Activated T-cell treated with anti-CD3 and anti-CD28 coated beads, Interleukin-2, amount 50 U/mL, for 24 hours (primary cell): ENCODE results near the gene CDH4.

ENCODE experiments used
- DNase-seq: peaks from one replicate; pipeline ENCODE4 v3.0.0-alpha.2; 2020
- H3K27ac Mint-ChIP-seq: 2 replicates; pipeline ENCODE4 v1.8.0; 2020; ENCODE audit warnings: mild to moderate bottlenecking, mixed read lengths
- H3K27me3 Mint-ChIP-seq: 2 replicates; pipeline ENCODE4 v1.8.0; 2020; ENCODE audit warnings: mixed read lengths
- H3K36me3 Mint-ChIP-seq: 2 replicates; pipeline ENCODE4 v1.8.0; 2020; ENCODE audit warnings: low read depth, mixed read lengths
- H3K4me1 Mint-ChIP-seq: 2 replicates; pipeline ENCODE4 v1.8.0; 2020; ENCODE audit warnings: low read depth, mixed read lengths
- H3K4me3 Mint-ChIP-seq: 2 replicates; pipeline ENCODE4 v1.8.0; 2020; ENCODE audit warnings: mild to moderate bottlenecking, moderate library complexity, mixed read lengths
- H3K9me3 Mint-ChIP-seq: 2 replicates; pipeline ENCODE4 v1.8.0; 2020; ENCODE audit warnings: mixed read lengths

CDH4 gene

DNA sequence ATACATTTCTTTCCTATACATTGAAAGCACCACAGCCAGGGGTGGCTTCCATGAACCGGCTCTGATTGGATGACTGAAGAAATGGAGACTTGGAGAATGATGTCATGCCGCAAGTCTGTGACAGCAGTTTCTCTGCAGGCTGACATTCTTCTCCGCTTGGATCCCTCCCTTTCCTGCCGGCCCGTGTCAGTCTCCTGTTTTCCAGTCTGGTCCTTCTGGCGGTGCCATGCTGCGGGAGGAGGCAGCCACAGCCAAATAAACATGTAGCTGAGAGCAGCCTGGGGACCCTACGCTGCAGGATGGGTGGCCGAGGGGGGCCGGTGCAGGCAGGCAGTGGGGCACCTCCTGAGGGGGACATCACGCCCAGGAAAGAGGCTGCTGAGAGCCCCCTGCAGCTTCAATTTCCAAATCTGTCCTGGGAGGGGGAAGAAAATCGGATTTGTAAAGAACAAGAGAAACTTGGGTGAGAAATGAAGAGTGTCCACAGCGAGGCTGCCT is 635.6 kb downstream of the CDH4 start:
- Mint-ChIP-seq H3K9me3 (no peaks in the 10 kb centered on the region), H3K4me1 (peaks cover 2% of the 10 kb centered on the region), H3K27ac (no peak overlapping the region), H3K36me3 (no peaks in the 10 kb centered on the region), H3K4me3 (no peak overlapping the region), H3K27me3 (peaks cover 22% of the 10 kb centered on the region)
- no peak for DNase-seq

- H3K4me1 Mint-ChIP-seq: peaks cover 2% of the 10 kb centered on the region
Measured at GRCh38 chr20:61888101-61888865, 636.2 kb downstream of the CDH4 start.

GRCh38 chr20:61889659-61890058 is 637.6 kb downstream of the CDH4 start:
- H3K4me1 Mint-ChIP-seq: peaks cover 2% of the 10 kb centered on the region
- H3K27ac Mint-ChIP-seq: no peak overlapping the region
- no peaks in the 10 kb centered on the region for H3K9me3 Mint-ChIP-seq
- H3K4me3 Mint-ChIP-seq: no peak overlapping the region
- no peaks in the 10 kb centered on the region for H3K36me3 Mint-ChIP-seq
- H3K27me3 Mint-ChIP-seq: peaks cover 7% of the 10 kb centered on the region
- DNase-seq: no peak

More at GRCh38 chr20:61888101-61888865, 636.2 kb downstream of the CDH4 start:
- Mint-ChIP-seq H3K27ac (no peak overlapping the region), H3K4me3 (no peak overlapping the region), H3K9me3 (no peaks in the 10 kb centered on the region), H3K27me3 (peaks cover 16% of the 10 kb centered on the region), H3K36me3 (no peaks in the 10 kb centered on the region)
- DNase-seq: no peak

GRCh38 chr20:61890210-61890609 is 638.1 kb downstream of the CDH4 start:
- Mint-ChIP-seq H3K36me3 (no peaks in the 10 kb centered on the region), H3K9me3 (no peaks in the 10 kb centered on the region), H3K27ac (no peak overlapping the region), H3K4me1 (peaks cover 2% of the 10 kb centered on the region), H3K27me3 (peaks cover 7% of the 10 kb centered on the region), H3K4me3 (no peak overlapping the region)
- DNase-seq: no peak

DNA sequence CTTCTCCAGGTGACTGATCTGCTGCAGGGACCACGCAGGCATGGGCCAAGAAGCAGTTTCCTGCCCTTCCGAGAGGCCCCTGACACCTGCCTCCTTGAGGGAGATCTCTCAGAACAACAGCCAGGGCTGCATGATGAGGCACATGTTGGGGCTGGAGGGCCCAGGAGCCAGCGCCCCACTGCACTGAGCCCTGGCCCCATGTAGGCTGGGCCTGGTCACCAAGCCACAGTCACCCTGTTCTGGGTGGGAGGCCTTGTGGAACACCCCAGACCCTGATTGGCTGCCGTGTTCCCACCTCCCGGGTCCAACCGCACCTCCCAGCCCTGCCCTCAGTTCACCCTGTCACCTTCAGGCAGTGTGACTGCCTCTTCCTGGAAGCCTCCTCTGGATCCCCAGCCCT is 639.4 kb downstream of the CDH4 start:
- Mint-ChIP-seq H3K9me3 (no peaks in the 10 kb centered on the region), H3K27ac (no peak overlapping the region), H3K4me1 (peaks cover 2% of the 10 kb centered on the region), H3K36me3 (no peaks in the 10 kb centered on the region), H3K27me3 (peaks cover 13% of the 10 kb centered on the region), H3K4me3 (no peak overlapping the region)
- no peak for DNase-seq

DNA sequence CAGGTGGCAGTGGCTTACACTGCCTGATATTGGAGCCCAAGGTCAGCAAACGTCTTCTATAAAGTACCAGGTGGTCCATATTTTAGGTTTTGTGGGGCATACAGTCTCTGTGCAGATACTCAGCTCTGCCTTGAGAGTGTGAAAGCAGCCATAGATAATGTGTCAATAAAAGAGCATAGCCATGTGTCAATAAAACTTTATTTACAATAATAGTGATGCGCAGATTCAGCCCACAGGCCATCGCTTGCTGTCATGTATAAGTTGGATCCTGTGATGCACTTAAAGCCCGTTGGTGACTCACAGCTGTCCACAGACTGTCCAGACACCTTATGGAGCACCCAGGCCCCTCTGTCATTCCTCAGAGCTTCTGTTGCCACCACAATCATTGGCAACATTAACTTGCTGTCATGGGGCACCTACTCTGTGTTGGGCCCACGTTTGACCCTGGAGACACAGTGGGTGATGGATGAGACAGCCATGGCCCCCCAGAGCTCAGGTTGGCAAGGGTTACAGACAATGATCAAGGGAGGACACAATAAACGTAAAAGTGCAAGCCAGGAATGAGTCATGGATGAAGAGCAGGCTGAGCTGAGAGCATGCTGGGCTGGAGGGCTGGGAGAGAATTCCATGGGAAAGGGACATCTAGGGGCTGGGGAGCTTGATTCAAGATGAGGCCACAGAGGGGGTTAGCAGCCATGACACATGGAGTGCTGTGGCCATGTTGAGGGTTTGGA is 640.0 kb downstream of the CDH4 start:
- H3K27me3 Mint-ChIP-seq: peaks cover 17% of the 10 kb centered on the region
- H3K36me3 Mint-ChIP-seq: no peaks in the 10 kb centered on the region
- DNase-seq: no peak
- H3K9me3 Mint-ChIP-seq: no peaks in the 10 kb centered on the region
- H3K27ac Mint-ChIP-seq: no peak overlapping the region
- peaks cover 2% of the 10 kb centered on the region for H3K4me1 Mint-ChIP-seq
- no peak overlapping the region for H3K4me3 Mint-ChIP-seq

DNA sequence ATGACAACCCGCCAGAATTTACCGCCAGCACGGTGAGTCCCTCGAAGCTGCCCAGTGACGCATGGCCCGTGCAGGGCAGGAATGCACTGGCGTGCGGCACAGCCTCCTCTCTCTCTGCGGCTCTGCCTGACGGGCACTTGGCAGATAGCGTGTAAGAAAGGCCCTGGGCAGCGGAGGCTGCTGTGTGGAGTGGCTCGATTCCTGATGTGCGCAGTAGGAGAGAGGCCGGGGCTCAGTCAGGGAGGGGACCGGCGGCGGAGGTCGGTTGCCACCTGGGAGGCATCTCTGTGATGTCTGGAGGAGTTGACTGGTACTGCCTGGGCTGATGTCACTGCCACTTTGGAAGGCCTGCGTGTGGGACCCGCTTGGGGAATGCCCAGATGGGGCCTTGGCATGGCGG is 643.0 kb downstream of the CDH4 start:
- peaks cover 25% of the 10 kb centered on the region for H3K27me3 Mint-ChIP-seq
- no peaks in the 10 kb centered on the region for H3K36me3 Mint-ChIP-seq
- DNase-seq: no peak
- no peak overlapping the region for H3K4me3 Mint-ChIP-seq
- no peaks in the 10 kb centered on the region for H3K9me3 Mint-ChIP-seq
- no peak overlapping the region for H3K27ac Mint-ChIP-seq
- no peaks in the 10 kb centered on the region for H3K4me1 Mint-ChIP-seq

GRCh38 chr20:61895686-61896057 is 643.6 kb downstream of the CDH4 start:
- Mint-ChIP-seq H3K27ac (no peak overlapping the region), H3K27me3 (peaks cover 25% of the 10 kb centered on the region), H3K4me3 (no peak overlapping the region), H3K9me3 (no peaks in the 10 kb centered on the region), H3K36me3 (no peaks in the 10 kb centered on the region), H3K4me1 (no peaks in the 10 kb centered on the region)
- DNase-seq: no peak

GRCh38 chr20:61896058-61896961 is 644.2 kb downstream of the CDH4 start:
- H3K9me3 Mint-ChIP-seq: no peaks in the 10 kb centered on the region
- peak; percentile 50 for DNase-seq

DNA sequence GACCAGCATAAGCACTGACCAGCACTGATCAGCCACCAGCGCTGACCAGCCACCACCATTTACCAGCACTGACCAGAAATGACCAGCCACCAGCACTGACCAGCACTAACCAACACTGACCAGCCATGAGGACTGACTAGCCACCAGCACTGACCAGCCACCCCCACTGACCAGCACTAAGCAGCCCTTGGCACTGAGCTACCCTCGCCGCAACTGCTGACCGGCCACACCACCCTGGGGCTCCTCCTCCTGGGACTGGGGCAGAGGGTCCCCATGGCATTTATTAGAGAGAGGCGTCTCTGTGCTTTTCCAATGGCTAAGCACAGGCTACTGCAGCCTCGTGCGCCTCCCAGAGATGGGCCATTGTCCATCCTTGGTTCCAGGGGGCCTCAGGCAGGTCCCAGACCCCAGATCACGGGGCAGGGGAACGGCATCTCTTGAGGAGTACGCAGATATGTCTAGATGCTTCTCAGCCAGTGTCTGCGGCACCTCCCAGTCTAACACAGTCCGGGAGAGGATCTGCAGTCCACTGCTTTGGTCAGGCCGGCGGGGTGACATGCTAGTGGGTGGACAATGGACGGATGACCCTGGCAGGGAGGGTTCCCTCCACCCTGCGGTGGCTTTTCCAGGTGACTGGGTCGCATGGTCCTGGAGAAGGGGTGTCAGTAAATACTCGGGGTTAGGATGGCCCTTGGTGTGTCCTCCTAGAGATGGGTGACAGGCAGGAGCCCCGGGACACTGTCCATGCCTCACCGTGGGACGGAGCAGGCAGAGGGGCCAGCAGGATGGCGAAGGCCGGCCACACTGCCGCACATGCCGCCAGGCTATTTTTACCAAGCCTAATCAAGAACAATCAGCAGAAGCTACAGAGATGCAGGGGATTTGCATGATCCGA is 645.6 kb downstream of the CDH4 start:
- DNase-seq: no peak
- Mint-ChIP-seq H3K9me3 (no peaks in the 10 kb centered on the region), H3K27ac (no peak overlapping the region), H3K27me3 (peaks cover 18% of the 10 kb centered on the region), H3K4me3 (no peak overlapping the region), H3K4me1 (peaks cover 4% of the 10 kb centered on the region), H3K36me3 (no peaks in the 10 kb centered on the region)

More at GRCh38 chr20:61896058-61896961, 644.2 kb downstream of the CDH4 start:
- peaks cover 25% of the 10 kb centered on the region for H3K27me3 Mint-ChIP-seq
- no peak overlapping the region for H3K27ac Mint-ChIP-seq
- no peak overlapping the region for H3K4me3 Mint-ChIP-seq
- H3K36me3 Mint-ChIP-seq: no peaks in the 10 kb centered on the region
- no peaks in the 10 kb centered on the region for H3K4me1 Mint-ChIP-seq

DNA sequence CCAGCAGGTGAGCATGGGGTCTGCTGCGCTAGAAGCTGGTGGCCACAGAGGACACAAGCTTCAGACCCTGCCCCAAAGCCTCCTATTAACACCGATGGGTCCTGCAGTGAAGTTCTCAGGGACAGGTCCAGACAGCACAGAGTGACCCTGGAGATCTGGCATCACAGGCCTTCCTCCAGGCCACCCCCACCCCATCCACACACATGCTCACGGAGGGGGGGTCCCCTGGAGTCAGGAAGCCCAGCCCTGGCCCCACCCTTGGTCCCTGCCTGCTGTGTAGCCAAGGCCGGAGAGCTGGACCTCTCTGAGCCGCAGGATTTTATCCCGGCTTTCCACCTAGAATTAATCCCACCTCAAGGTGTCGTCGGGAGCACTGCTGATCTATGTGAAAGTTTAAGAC is 646.3 kb downstream of the CDH4 start:
- H3K4me3 Mint-ChIP-seq: no peak overlapping the region
- peaks cover 18% of the 10 kb centered on the region for H3K27me3 Mint-ChIP-seq
- no peaks in the 10 kb centered on the region for H3K36me3 Mint-ChIP-seq
- DNase-seq: no peak
- no peak overlapping the region for H3K27ac Mint-ChIP-seq
- no peaks in the 10 kb centered on the region for H3K9me3 Mint-ChIP-seq
- peaks cover 4% of the 10 kb centered on the region for H3K4me1 Mint-ChIP-seq

DNA sequence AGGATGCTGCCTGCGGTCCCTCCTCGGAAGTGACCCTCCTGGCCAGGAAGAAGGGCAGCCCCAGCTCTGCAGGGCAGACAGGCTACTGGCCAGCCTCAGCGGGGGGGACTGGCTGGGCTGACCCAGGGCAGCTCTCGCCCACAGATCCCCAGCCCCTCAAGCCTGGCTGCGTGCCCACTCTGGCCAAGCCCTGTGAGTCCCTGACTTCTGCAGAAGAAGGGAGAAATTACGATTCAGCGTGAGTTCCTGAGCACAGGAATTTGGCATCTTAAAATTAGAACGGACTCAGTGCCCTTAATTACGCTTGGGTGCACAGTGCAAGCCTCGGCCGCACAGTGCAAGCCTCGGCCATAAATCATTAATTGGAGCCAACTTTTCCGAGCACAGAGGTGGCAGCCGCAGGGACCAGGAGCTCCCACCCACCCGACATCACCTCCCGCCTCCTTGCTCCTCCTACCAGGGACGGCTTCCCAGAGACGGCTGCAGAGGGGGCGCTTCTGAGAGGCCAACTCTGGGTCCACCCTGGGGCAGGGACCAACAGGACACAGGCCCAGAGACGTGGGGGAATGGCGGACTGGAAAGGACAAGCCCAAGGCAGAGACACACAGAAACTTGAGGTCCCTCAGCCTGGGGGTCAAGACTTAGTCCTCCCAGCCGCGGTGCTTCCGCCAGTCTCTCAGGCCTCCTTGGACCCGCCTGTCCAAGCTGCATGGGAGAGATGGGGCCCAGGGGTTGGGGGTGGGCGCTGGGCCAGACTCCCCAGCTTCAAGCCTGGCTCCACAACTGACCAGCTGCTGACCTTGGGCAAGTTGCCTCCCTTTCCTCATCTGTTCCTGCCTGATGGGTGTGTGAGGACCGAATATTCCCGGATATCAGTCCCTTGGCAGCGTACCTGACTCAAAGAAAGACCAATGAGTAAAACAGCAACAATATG is 648.2 kb downstream of the CDH4 start:
- peaks cover 18% of the 10 kb centered on the region for H3K27me3 Mint-ChIP-seq
- H3K4me1 Mint-ChIP-seq: peaks cover 4% of the 10 kb centered on the region
- H3K9me3 Mint-ChIP-seq: no peaks in the 10 kb centered on the region
- H3K4me3 Mint-ChIP-seq: no peak overlapping the region
- no peak overlapping the region for H3K27ac Mint-ChIP-seq
- H3K36me3 Mint-ChIP-seq: no peaks in the 10 kb centered on the region
- no peak for DNase-seq

DNA sequence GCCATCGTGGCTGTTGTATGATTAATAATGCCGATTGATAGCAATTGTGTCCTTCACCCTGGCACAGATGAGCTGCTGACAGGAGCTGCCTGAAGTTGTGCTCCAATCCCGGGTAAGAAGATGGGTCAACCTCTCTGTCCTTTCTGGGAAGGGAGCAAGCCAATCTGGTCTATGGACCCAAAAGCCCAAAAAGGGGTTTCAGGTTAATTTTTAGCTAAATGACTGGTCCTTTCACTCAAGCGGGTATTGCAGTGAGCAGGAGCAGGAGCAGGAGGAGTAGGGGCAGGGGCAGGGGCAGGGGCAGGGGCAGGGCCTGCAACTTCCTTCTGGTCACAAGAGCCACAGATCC is 648.9 kb downstream of the CDH4 start:
- Mint-ChIP-seq H3K4me3 (no peak overlapping the region), H3K27ac (no peak overlapping the region), H3K4me1 (peaks cover 4% of the 10 kb centered on the region), H3K36me3 (no peaks in the 10 kb centered on the region), H3K9me3 (no peaks in the 10 kb centered on the region), H3K27me3 (peaks cover 17% of the 10 kb centered on the region)
- DNase-seq: no peak
